Dermis microvascular lymphatic vessel endothelial cell (primary cell): ENCODE measurements around the gene VAMP8. TPM values are rescaled to one million over a fixed set of nuclear protein-coding genes. Genes with fewer than 3 reads are reported as not detected.
"Not testable (repeated sequence)": the region's sequence is repeated elsewhere in the genome, so short reads cannot be mapped to it uniquely, and the experiment has no call there.

Experiments used
- DNase-seq, 2 donors: peaks; one replicate each; pipeline versions ENCODE4 v3.0.0 to v3.0.0-alpha.2; 2010; ENCODE audit warnings: low read depth in 2 of 2
- total RNA-seq: library from RNA; depleted of rRNA; stranded (reverse); fragments of >200 nt; gene quantifications from 2 replicates; pipeline ENCODE4 v1.2.1, GENCODE V29; 2014

Gene VAMP8
- total RNA-seq, 1 donor from 2014 or later, result 2.8 TPM

DNA sequence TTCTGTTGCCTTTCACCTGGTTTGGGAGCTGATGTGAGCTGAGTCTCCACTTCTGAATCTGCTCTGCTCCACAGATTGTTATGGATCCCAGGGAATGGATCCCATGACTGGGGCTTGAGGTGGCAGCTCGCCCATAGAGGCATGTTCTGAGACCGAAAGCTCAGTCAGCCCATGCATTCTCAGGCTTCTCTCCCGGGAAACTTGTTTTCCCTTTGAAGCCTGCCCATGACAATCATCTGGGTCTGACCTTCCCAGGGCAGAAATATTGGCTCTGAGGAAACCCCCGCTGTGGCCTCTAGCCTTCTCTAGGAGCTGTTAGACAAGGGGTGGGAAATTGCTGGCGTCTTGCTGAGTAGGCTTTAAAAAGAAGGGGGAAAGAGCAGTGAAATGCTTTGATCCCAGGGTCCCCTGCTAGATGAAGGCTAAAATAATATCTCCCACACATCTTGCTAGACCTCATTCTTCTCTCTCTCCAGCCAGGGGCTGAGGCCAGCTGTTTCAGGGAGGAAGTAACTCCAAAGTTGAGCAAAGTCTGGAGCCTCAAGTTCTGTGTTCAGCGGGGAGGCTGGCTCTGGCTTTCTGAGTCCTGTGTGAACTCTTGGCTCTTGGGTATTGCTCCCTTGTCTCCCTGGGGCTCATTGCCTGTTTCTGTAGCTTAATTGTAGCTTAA is 2.0 kb downstream of the VAMP8 start:
- DNase-seq, result no peak

DNA sequence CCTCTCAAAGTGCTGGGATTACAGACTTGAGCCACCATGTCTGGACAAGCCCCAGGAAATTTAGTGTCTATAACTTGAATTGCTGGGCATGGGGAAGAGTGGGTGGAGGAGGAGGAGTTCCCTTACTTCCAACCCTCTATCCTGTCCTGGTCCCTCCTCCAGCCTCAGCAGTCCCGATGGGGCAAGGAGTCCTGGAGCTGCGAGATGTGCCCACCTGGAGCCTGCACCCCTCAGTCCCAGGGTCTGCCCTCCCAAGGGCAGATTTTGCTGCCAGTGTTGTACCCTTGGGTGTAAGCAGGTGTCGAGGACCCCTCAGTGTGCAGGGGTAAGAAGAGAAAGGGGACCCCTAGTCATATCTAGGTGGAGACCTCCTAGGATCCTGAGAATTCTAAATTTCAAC is 2.8 kb downstream of the VAMP8 start:
- DNase-seq, result no peak

DNA sequence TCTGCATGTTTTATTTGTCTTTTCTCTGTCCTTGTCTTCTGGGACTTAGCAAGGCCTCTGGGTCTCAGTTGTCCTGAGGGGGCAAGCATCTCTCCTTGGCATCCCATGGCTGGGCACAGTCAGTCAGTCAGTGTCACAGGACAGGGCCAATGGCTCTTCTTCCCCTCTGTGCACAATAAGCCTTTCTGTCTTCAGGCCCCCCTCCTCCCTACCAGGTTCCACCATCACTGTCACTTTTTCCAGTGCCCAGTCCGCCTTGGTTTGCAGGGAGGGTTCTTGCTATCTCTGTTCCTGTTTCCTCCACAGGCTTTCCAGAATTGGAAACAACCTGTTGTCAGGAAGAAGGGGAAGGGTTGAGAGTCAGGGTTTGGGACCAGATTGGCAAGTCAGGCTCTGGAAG is 5.1 kb downstream of the VAMP8 start:
- DNase-seq, result no peak

DNA sequence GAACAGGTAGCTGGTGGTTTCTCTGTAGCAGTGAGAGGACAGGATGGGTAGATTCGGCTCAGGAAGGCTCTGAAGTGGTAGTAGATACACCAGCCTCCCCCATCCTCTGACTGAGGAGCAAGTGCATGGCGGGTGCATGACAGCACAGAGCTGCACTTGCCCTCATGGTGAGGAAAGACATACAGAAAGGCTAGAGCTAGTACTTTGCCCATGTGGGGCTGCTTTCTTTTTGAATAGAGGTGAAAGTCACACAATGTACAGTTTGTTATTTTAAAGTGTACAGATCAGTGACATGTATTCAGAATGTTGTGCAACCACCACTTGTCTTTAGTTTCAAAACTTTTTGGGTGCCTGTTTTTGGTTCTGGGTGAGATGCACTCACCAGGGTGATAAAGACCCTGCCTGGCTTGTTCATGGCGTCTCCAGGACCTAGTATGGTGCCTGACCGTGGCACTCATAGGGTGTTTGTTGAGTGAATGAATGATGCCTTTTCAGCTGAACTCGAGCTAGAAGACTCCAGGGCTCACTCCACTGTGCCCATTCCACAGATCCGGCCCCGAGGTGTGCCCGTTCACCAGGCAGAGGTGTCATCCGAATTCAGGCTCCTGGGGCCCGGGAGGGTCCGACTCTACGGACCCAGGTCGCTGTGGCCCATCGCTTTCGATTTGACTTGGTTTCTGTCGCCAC is 6.4 kb downstream of the VAMP8 start:
- no peak for DNase-seq

DNA sequence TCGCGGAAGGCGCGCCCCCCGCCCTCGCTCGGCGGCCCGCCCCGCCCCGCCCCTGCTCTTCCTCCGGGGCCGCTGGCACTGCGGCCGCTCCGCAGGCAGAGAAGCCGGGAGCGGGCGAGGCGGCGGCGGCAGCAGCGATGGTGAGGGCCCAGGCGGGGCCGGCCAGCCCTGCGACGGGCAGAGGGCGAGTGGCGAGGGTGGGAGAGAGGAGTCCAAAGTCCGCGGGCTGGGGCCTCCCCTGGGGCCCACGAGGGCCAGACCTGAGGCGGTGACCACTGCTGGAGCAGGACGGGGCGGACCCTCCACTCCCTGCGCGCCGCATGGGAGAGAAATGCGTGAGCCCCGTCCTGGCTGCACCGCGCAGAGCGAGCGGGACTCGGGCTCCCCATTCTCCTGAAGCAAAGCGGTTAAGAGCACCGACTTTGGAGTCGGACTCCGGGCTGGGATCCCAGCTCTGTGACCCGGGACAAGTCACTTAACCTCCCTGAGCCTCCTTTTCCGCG is 7.0 kb downstream of the VAMP8 start, which contains the start of gene VAMP5:
TSS of gene VAMP5 (plus strand) at position 78 of the 503 bp plus-strand sequence. CDS start at position 138, 60 bp downstream.
- DNase-seq, result peak in 1 of 2 donors; percentile 45

DNA sequence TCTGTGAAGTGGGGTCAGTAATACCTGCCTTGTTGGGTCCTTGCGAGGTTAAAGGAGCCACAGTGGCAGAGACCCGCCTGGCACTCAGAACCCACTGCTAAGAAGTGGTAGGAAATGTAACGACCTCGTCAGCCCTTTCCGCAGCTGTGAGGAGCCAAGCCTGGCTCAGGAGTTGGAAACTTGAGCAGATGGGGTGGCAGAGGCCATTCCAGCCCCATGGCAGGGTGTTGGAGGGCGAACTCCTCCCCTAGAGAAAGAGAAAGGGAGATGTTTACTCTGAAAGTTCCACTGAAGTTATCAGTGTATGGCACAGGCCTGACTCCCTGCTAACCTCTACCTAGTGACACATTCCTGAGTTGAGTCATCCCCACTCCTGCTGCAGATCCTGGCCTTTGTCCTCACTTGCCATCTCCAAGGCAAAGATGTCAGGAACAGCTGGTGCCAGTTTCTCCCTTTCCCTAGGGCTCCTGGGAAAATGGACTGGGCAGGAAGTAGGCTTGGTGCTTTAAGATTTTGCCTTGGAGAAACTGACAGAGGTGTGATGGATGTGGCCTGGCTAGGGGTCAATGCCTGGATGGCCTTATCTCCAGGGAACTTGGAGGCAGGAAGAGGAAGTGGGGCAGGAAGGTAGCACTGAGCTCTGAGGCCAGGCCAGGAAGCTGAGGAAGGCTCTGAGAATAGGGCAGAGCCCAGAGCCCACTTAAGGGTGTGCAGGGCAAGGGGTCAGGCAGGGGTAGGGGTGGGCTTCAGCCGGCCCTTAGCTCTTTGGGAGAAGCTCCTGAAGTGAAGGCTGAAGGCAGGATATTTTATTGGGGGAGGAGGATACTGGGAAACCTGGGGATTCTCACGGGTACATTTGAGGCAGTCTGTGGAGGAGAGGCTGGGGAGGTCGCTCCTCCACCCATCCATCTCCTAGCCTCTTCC is 7.7 kb downstream of the VAMP8 start:
- DNase-seq, result peak; percentile 64 to 89

DNA sequence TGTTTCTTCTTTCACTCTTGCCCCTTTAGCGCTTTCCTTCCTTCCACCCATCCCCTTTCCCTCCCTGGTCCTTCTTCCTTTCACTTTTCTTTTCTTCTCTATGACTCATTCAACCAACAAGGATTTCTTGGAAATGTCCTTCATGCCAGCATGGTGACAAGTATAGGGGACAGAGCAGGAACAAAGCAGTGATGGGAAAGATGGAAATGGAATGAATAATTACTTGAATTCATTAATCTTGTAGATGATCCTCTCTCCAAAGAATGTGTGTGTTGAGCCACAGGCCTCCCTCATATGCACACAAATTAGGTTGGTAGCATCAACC is 8.4 kb downstream of the VAMP8 start:
- no peak for DNase-seq

DNA sequence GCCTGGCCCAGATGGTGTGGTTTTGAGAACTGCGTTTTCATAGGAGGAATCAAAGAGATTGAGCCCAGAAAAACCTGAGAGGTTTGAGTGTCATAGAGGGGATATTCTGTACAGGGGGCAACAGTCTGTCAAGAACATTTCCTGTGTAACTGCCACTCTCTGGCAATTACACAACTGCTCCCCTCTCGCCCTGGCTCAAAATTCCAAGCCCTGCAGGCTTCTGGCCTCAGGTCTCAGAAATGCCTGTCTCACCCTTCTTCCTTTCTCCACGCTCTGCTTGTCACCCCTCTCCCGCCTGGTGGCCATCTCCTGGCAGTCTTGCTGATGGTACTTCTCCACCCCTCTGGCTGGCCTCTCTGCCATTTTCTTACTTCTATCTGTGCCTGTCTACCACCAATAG is 10.8 kb downstream of the VAMP8 start:
- no peak for DNase-seq

DNA sequence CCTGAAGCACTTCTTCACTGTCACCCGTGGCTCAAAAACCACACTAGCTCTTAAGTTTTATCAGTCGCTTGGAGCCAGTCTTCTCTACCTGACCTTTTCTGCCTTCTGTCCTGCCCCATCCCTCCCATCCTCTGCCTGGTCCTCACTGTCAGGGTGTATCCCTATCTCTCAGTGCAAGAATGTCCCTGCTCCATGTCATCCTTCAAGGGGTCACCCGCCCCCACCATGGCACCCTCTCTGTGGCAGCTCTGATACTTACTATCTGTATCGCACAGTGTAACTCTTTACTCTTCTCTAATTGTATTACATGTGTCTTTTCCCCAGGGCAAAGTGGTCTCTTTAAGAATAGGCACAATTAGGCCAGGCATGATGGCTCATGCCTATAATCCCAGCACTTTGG is 11.3 kb downstream of the VAMP8 start:
- DNase-seq, result no peak

DNA sequence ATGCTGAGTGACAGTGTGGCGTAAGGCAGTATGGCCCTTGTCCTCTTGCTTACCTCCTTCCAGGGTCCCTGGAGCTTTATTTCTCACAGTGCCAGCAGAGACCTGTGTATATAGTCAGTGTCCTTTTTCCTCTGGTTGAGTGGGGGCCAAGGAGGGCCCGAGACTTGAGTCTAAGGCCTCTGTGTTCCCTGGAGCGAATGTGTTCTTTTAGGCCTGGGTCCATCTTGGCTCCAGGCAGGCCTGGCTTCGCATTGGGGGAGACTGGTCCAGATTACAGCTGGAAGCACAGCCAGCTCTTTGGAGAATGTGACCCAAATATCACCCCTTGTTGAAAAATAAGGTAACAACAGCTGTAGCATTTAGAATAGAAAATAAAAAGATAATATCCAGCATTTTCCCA is 11.8 kb downstream of the VAMP8 start:
- no peak for DNase-seq

DNA sequence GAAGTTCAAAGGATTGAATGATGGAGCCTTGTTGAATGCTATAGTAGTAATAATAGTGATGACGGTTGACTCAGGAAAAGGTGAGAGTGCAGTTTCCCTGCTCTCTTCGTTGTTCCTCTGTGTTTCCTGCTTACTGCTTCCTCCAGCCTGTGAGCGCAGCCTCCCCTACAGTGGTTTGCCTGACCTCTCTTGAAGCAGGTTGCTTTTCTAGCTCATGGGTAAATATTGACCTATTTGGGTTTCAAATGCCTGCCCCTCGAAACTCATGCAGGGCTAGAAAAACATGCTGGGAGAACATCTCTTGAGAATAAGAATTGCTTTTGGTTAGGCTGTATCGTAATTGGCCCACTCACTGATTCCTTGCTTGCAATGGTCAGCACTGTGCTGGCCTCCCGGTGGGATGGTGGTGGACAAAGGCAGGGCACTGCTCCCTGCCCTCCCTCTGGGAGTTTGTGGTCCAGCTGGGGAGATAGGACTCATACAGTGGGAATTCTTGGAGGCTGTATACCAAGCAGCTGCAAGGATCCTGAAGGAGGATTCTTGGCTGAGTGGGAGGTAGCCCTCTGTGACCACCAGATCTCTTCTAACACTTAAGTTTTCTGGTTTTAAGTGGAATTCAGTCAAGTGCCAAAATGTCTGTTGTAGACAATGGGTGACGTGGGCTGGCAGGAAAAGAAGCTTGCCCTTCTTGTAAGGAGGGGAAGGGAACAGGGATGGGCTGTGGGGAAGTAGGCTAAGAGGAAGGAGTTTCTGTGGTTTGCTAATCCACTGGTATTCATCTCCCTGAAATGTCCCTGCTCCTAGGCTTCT is 12.8 kb downstream of the VAMP8 start:
- peak; percentile 32 to 85 for DNase-seq

DNA sequence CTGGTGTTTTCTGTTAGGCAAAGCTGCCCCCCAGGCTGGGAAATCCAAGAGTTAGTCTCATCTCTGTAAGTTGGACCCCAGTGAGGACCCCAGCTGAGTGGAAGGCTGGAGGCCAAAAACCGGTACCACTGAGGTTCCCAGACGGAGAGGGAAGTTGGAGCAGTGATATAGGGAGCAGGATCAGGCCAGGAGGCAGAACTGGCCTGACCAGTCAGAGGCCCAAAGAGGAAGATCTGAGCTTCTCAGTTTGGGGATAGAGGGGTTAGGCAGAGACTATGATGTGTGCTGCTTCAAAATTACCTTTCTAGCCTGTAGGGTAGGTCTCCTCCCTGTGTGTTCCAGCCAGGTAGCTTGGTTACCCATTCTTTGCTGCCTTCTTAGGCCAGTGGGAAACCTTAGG is 13.6 kb downstream of the VAMP8 start:
- no peak for DNase-seq

DNA sequence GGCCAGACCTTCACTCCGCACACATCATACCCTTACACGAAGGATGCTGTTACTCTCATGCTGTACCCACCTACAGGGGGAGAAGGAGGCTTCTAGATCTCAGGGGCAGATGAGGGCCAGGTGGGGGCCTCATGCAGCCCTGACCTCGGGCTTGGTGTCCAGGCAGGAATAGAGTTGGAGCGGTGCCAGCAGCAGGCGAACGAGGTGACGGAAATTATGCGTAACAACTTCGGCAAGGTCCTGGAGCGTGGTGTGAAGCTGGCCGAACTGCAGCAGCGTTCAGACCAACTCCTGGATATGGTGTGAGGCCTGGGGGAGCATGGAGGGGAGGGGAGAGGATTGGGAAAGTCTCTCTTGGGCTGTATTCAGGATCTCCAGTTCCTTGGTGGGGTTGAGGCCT is 14.2 kb downstream of the VAMP8 start:
- DNase-seq, result peak in 1 of 2 donors; percentile 55

DNA sequence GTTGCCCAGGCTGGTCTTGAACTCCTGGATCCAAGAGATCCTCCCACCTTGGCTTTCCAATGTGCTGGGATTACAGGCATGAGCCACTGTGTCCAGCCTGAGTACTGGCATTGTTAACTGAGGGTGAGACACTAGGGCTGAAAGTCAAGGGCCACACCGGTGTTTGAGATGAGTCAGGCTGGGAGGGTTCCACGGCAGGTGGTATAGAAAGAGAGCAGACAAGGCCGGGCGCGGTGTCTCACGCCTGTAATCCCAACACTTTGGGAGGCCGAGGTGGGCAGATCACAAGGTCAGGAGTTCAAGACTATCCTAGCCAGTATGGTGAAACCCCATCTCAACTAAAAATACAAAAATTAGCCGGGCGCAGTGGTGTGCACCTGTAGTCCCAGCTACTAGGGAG is 14.9 kb downstream of the VAMP8 start:
- not testable (repeated sequence) for DNase-seq

DNA sequence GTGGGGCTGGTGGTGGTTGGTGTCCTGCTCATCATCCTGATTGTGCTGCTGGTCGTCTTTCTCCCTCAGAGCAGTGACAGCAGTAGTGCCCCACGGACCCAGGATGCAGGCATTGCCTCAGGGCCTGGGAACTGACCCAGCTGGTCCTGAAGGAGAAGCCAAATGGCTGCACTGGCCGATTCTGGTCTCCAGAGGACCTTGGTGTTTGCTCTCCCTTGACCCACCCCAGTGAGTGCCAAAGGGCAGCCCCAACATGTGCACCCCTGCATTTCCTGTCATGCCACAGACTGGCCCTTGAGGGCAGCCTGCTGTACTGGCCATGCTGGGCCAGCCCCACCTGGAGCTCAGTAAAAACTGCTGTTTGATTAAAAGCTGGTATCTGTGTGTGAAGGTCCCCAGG is 15.6 kb downstream of the VAMP8 start:
- no peak for DNase-seq

DNA sequence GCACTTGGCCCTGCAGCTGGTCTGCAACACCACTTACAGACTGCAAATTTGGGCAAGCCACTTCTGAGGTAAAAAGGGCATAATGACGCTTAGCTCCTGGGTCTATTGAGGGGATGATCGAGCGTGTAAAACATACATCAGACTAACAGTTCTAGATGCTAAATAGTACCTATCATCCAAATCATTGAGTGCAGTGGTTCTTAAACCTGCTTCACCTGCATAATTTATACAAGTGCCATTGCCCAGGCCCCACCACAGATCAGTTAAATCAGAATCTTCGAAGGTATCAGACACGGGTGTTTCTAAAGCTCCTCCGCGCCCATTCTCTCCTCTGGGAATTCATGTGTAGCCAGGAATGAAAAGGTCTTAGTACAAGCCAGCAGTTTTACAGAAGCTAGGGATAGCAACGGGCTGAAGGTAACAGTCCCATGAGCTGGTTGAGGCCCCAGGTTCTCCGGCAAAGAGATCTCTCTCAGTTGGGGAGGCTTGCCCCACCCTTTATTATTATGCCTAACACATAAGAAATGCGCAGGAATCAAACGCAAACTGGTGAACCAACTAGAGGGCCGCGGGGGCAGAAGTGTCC is 17.4 kb downstream of the VAMP8 start:
- DNase-seq, result no peak

DNA sequence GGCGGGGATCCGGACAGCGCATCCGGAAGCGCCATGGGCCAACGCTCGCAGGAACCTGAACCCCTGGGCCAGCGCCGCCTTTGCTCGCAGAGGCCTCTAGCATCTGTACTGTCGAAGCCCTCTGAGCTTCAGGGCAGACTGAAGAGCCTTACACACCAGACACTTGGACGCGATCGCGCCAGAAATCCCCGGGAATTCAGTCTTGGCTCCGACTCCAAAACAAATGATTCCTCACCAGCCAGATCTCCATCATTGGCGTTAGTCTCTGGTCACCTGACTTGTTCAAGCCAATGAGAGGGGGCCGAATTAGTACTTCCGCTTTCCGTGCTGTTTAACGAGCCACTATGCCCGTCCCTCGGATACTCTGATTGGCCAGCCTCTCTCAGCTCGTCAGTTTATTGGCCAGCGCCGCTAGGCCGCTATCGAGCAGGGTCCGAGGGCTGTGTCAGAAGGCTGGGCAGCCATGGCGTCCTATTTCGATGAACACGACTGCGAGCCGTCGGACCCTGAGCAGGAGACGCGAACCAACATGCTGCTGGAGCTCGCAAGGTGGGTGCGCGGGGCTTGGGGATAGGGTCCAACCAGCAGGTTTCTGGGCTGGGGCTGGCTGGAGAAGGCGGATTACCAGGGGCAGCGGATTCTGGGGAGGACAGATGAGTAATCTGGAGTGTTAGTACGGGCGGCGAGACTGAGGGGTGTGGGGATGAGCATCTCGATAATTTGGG is 18.1 kb downstream of the VAMP8 start, which contains the start of gene RNF181:
TSS of gene RNF181 (plus strand) at position 445 of the 725 bp plus-strand sequence. CDS start at position 464, 19 bp downstream.
- DNase-seq, result peak; percentile 97 to 99

DNA sequence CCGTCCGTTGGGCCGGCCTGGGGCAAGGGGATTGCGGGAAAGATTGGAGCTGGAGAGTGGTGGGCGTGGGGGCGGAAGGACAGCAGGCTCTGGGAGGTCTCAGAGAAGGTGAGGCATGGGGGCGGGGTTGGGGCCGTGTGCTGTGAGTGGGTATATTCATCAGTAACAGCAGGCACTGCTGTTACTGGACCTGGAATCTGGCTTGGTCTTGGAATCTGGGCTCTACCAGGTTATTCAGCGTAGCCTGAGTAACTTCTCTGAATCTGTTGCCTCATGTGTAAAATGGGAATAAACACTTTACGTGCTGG is 18.6 kb downstream of the VAMP8 start:
- DNase-seq, result peak in 1 of 2 donors; percentile 60

DNA sequence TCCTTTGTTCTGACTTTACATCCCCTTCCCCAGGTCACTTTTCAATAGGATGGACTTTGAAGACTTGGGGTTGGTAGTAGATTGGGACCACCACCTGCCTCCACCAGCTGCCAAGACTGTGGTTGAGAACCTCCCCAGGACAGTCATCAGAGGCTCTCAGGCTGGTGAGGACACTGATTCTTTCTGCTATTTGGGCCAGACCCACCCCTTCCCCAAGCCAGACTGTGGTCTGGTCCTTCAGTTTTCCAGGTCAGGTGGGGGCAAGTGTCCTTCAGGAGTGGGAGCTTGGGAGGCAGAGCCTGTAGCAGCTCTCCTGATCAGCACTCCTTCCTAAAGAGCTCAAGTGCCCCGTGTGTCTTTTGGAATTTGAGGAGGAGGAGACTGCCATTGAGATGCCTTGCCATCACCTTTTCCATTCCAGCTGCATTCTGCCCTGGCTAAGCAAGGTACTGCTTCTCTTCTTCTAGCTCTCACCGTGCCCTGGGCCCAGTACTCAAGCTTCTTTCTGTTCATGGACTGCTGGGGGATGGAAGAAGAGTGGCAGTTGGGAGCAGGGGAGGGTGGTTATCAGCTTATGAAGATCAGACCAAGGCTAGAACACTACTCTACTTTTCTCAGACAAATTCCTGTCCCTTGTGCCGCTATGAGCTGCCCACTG is 19.2 kb downstream of the VAMP8 start:
- DNase-seq, result no peak

DNA sequence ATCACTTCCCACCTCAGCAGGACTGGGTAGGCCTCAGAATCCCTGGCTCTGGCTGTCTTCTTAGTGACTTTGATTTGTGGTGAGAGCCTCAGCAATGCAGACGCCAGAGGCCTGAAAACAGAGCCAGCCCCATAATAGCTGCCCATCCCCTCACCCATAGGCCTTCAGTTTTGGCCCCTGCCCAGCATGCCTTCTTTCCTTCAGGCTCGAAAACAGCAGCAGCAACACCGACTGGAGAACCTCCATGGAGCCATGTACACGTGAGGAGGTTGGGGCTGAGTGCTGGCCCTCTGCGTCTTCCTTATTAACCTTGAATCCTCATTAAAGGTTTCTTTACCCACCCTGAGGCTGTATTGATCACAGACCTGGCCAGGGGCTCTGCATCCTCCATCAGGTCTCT is 19.9 kb downstream of the VAMP8 start:
- DNase-seq, result no peak
